ENCODE data around the gene TMEM143.

The TMEM143 gene

GRCh38 chr19:48361912-48362311 lies 1.8 kb downstream of the TMEM143 start:
- no peak for DNase-seq (ENCODE audit: insufficient read length, low spot score)
- no peak for FAIRE-seq

DNA sequence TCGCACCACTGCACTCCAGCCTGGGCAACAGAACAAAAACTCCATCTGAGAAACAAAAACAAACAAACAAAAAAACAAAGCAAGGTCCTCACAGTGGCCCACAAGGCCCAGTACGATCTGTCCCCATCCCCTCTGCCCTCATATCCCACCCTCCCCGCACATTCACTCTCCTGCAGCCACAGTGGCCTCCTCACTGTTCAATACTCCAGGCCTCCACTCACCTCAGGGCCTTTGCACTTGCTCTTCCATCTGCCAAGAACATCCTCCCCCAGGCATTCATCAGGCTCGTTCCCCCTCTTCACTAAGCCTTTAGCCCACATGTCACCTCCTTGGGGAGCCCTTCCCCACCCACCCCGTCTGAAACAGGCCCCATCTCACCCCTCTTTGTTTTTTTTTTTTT lies 4.6 kb downstream of the TMEM143 start:
- DNase-seq (ENCODE audit: insufficient read length, low spot score) (no peak), FAIRE-seq (no peak)

DNA sequence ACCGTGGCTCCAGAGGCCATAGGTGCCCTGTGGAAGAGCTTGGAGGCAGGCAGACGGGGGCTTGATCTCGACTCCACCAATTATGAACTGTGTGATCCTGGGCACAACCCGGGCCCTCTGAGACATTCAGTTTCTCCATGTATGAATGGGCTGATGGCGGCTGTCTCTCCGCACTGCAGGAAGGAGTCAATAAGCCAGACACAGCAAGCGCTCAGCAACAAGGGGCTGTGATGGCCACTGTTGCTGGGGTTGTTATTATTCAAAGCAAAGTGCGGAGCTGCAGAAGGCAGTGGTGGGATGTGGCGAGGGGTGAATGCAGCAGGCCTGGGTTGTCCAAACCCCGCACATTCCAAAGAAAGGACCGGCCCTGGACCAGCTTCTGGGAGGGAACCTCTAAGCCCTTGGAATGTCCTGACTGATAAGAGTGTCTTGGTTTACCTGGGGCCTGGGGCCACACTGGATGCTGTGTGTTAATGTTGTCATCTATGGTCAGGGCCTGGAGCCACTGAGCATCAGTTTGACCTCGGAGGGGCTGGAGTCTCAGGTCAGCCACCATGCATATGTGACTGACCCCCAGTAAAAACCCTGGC lies 8.3 kb downstream of the TMEM143 start:
- no peak for DNase-seq (ENCODE audit: insufficient read length, low spot score)
- no peak for FAIRE-seq

DNA sequence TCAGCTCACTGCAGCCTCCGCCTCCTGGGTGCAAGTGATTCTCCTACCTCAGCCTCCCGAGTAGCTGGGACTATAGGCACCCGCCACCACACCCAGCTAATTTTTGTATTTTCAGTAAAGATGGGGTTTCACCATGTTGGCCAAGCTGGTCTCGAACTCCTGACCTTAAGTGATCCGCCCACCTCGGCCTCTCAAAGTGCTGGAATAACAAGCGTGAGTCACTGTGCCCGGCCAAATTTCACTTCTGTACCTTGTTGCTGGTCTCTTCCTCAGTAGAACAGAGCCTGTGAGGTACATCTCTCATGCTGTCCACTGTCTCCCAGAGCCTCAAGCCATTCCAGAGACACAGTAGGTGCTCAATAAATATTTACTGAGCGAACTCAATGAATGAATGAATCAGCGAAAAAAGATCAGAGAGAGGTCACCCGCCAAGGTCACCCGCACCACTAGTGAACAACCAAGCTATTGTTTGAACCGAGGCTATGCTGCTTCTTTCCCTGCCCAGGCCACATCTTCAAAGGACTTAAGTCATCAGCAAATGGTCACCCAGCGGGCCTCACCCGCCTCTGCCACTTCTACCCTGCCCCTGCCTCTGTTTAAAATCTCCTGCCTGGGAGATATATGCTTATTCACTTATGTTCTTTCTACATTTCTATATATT lies 9.3 kb downstream of the TMEM143 start:
- FAIRE-seq (no peak), DNase-seq (ENCODE audit: insufficient read length, low spot score) (no peak)

DNA sequence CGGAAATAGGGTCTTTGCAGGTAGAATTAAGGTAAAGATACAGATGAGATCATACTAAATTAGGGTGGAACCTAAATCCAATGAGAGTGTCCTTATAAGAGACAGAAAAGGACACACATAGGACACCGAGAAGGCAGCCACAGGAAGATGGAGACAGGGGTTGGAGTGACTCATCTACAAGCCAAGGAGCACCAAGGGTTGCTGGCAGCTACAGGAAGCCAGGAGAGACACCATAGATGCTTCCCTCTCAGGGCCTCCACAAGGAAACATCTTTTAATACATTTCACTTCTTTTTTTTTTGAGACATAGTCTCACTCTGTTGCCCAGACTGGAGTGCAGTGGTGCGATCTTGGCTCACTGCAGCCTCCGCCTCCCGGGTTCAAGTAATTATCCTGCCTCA lies 10.1 kb downstream of the TMEM143 start:
- no peak for DNase-seq (ENCODE audit: insufficient read length, low spot score)
- no peak for FAIRE-seq

- no peak for FAIRE-seq
These were observed 12.4 kb downstream of the TMEM143 start for GRCh38 chr19:48351341-48351752.

DNA sequence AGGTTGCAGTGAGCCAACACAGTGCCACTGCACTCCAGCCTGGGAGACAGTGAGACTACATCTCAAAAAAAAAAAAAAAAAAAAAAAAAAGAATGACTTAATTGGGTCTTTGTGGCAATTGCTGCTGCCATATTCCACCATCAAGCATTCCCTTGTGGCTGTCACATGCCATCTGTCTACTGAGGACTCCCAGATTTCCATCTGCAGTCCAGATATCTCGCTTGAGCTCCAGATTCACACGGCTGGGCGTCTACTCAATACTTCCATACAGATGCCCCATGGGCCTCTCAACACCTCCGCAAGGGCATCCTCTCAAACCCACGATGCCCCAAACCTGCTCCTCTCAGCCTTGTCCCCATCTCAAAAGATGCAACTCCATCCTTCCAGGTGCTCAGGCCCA lies 12.9 kb downstream of the TMEM143 start:
- no peak for FAIRE-seq
- DNase-seq (ENCODE audit: insufficient read length, low spot score) = no peak

More at GRCh38 chr19:48351341-48351752, 12.4 kb downstream of the TMEM143 start:
- DNase-seq (ENCODE audit: insufficient read length, low spot score) = peak; percentile 65

GRCh38 chr19:48348737-48349136 lies 15.0 kb downstream of the TMEM143 start:
- DNase-seq (ENCODE audit: insufficient read length, low spot score) = no peak
- FAIRE-seq = no peak

- FAIRE-seq = no peak
- DNase-seq (ENCODE audit: insufficient read length, low spot score) = no peak
These were observed 15.7 kb downstream of the TMEM143 start for GRCh38 chr19:48348045-48348444.

GRCh38 chr19:48346191-48346590 lies 17.5 kb downstream of the TMEM143 start:
- no peak for FAIRE-seq
- no peak for DNase-seq (ENCODE audit: insufficient read length, low spot score)

GRCh38 chr19:48344892-48345291 lies 18.8 kb downstream of the TMEM143 start:
- DNase-seq (ENCODE audit: insufficient read length, low spot score) (no peak), FAIRE-seq (no peak)

GRCh38 chr19:48342841-48343540 lies 20.7 kb downstream of the TMEM143 start:
- no peak for DNase-seq (ENCODE audit: insufficient read length, low spot score)
- no peak for FAIRE-seq

DNA sequence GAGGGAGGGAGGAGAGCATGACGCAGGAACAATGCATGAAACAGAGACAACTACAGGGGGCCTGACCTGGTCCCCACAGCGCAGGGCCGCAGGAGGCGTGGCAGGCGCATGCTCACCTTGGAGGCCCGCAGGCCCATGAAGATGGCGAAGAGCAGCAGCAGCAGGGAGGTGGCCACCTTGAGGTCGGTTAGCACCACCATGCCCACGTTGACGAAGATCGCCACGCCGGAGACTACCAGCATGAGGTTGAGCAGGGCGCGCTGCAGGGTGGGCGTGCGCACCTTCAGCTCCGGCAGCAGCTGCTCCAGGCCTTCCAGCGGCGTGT lies 21.4 kb downstream of the TMEM143 start:
- no peak for FAIRE-seq

DNA sequence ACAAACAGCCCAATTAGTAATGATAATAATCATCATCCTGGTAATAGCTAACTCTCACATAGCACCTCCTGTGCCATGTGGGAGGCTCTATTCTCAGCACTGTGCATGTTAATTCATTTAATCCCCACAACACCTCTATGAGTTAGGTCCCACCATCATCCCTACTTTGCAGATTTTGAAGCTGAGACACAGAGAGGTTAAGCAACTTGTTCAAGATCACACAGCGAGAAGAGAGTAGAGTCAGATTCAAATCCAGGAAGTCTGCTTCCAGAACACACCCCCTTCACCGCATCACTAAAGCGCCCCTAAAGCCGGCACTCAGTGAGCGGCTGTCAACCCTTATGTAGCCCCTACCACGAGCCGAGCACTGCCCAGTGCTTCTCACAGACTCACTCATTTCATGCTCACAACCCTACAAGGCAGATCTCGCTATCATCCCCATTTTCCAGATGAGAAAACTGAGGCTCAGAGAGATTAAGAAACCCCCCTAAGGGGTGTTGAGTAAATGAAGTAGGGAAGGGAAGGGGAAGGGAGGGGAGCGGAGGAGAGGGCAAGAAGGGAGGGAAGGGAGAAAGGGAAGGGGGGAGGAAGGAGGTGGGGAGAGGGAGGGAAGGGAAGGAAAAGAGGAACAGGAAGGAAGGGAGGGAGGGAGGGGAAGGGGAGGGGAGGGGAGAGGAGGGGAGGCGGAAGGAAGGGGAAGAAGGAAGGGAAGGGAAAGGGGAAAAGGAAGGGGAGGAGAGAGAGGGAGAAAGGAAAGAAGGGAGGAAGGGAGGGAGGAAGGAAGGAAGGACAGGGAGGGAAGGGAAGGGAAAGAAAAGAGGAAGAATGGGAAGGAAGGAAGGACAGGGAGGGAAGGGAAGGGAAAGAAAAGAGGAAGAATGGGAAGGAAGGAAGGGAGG lies 22.0 kb downstream of the TMEM143 start:
- no peak for FAIRE-seq
- DNase-seq (ENCODE audit: insufficient read length, low spot score) = no peak

More for the DNA sequence above, 21.4 kb downstream of the TMEM143 start:
- no peak for DNase-seq (ENCODE audit: insufficient read length, low spot score)

- DNase-seq (ENCODE audit: insufficient read length, low spot score) (no peak), FAIRE-seq (no peak)
These were observed 22.7 kb downstream of the TMEM143 start for GRCh38 chr19:48340995-48341394.

- DNase-seq (ENCODE audit: insufficient read length, low spot score) (no peak), FAIRE-seq (no peak)
These were observed 24.8 kb downstream of the TMEM143 start for GRCh38 chr19:48338802-48339503.

DNA sequence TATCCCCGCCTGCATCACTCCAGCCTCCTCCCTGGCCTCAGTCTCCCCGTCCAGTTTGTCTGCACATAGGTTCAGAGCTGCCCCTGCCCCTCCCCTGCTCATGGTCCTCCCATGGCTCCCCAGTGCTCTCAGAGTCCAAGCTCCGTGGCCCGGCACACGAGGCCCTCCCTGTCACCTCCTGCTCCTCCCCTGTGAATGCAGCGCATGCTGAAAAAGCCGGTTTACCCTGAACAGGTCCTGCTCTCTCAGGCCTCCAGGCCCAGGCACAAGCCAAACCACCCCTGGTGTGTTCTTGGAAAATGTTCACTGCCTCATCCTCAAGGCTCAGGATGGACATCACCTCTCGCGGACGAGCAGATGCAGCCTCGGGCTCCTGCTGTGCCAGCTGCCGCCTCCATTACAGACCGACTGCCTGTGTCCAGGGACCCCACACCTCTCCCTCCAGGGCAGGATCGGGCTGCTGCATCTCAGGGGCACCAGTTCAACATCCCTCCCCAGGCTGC lies 25.4 kb downstream of the TMEM143 start:
- FAIRE-seq = no peak
- DNase-seq (ENCODE audit: insufficient read length, low spot score) = no peak

DNA sequence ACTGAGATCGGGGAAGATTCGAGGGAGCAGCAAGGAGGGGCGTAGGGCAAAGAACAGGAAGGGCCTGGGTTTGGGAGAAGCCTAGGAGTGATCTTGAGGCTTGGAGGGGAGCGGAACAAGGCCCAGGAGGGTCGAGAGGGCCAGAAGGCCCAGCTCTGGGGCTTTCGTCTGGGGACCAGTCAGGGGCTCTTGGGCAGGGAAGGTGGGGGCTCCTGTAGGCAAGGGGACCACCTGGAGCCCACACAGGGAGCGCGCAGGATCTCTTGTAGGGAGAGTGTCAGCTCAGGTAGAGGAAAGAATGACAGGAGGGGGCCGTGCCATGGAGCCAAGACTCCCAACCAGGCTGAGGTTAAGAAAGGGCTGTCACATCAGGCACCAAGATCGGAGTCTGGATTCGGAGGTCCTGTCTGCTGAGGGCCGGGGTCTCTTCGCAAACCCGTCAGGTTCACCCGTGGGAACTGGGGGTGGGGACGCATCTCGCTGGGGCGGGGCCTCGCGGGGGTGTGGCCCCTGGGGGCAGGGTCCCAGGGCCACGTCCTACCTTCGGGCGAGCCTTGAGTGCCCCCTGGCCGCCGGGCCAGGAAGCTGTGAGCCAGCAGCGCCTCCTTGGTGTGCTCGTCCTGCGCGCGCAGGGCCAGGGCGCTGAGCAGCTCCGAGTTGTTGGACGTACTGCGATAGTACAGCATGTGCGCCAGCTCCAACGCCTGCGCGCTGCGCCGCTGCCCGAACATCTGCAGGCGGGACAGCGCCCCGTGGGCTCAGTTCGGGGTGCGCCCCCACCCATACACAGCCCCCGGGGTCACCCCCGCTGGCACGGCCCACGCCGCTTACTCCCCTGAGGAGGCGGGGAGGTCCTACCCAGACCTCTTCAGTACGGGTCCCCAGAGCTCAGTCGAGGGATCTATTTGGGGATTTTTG lies 30.0 kb downstream of the TMEM143 start:
- peak; percentile 80 for DNase-seq (ENCODE audit: insufficient read length, low spot score)
- FAIRE-seq = peak; percentile 83

All from HTR-8/SVneo (cell line).